Left colon (tissue), 2 donors: Measurements from ENCODE around the gene SETD2. TPM values are rescaled to one million over a fixed set of nuclear protein-coding genes. Genes with fewer than 3 reads are reported as not detected.

Experiments
- ATAC-seq: fragments of 200-7000 bp; cut with Tn5 transposase; one replicate; pipeline ENCODE4 v1.9.1; 2020; ENCODE audit warnings: mild to moderate bottlenecking, moderate library complexity
- DNase-seq, 2 donors: peaks; one replicate each; pipeline ENCODE4 v3.0.0-alpha.2; 2020
- intact Hi-C, 2 donors: fragments of 100-400 bp; cut with DNase I in 1 of 2; cut with micrococcal nuclease in 1 of 2; formaldehyde crosslinking; loops; one replicate each; pipeline versions ENCODE4 v1.11.2 to v1.14.0; 2022; cut with DNase I, micrococcal nuclease
- total RNA-seq, 2 donors: library from RNA; stranded (reverse); fragmentation: NEBNext Ultra II Directional; extraction: Animal tissue kit (Norgen Biotek cat#: 25700); gene quantifications; one replicate each; pipeline ENCODE4 v1.2.1, GENCODE V29; 2021
- donor health status: DM: no; HTN: no; CAD: no.
- donor health status: DM: yes; HTN: yes; CAD: no.

SETD2 gene
- total RNA-seq, 2 donors from 2014 or later = 45.3 to 49.1 TPM

DNA sequence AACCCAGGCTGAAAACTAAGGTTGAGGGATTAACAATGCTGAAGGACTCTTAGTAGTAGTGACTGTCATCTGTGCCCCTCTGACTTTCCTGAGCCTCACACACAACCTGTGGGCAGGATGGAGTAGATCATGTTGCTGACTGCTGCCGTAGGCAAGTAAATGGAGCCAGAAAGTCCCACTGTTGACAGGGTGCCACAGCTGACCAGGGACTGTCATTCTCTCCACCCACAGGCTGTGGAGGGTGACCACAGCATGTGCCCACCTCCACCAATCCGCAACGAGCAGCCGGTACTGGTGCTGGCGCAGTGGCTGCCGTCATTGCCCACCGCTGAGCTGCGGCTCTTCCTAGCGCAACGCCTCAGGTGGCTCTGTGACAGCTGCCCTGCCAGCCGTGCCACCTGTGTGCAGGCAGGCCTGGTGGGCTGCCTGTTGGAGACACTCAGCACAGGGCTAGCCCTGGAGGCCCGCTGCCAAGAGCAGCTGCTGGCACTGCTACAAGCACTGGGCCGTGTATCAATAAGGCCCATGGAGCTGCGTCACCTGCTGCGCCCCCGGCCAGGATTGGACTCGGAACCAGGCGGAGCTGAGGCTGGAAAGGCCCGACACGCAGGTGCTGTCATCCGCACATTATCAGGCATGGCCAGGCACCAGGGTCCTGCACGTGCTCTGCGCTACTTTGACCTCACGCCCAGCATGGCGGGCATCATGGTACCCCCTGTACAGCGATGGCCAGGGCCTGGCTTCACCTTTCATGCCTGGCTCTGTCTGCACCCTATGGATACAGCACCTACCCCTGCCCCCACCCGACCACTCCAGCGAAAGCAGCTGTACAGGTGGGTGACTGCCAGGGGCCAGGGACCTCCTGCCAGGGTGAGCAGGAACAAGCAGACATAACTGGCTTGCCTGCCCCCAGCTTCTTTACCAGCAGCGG is 168.8 kb downstream of the SETD2 start:
- intact Hi-C loops = loop anchor here in 1 of 2 donors (5.0 kb wide), 1 partner anchor 73 kb away; no protein-coding TSS in a partner anchor
- ATAC-seq = no peak
- no peak for DNase-seq

DNA sequence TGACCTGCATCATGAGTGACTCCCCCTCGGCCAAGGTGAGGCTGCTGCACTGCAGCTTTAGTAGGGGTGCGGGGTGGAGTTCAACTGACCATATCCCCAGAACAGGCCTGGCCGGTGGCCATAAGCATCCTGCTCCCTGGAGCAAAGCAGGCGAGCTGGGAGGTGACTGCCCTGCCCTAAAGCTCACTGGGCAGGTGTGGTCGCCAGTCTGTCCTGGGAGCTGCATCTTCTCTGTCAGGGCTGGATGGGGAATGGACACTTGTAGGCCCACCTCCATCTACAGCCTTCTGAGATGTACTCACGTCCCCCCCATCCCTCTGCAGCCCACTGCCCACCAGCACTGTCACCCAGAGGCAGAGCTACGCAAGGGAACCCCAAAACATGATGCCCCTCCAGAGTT is 169.9 kb downstream of the SETD2 start:
- ATAC-seq = no peak
- intact Hi-C loops = loop anchor here in 1 of 2 donors (5.0 kb wide), 1 partner anchor 72 kb away; no protein-coding TSS in a partner anchor
- no peak for DNase-seq

- no peak for ATAC-seq
Observed at GRCh38 chr3:46993292-46993691, 170.6 kb downstream of the SETD2 start.

GRCh38 chr3:46992231-46992630 is 171.7 kb downstream of the SETD2 start:
- ATAC-seq = no peak
- no peak for DNase-seq
- intact Hi-C loops = loop anchor here in 1 of 2 donors (5.0 kb wide), 1 partner anchor 70 kb away; no protein-coding TSS in a partner anchor

More at GRCh38 chr3:46993292-46993691, 170.6 kb downstream of the SETD2 start:
- intact Hi-C loops = loop anchor here in 1 of 2 donors (5.0 kb wide), 1 partner anchor 71 kb away; no protein-coding TSS in a partner anchor
- DNase-seq = no peak

- ATAC-seq = no peak
- intact Hi-C loops = loop anchor here in 1 of 2 donors (5.0 kb wide), 1 partner anchor 69 kb away; no protein-coding TSS in a partner anchor
- no peak for DNase-seq
Observed at GRCh38 chr3:46991406-46992165, 172.3 kb downstream of the SETD2 start.

GRCh38 chr3:46990573-46991374 is 173.1 kb downstream of the SETD2 start:
- intact Hi-C loops = loop anchor here in 1 of 2 donors (5.0 kb wide), 1 partner anchor 68 kb away; no protein-coding TSS in a partner anchor
- peak in 1 of 2 donors; percentile 53 for DNase-seq
- no peak for ATAC-seq

- intact Hi-C loops = no loop called here
- DNase-seq = no peak
- ATAC-seq = no peak
Observed at GRCh38 chr3:46989146-46989810, 174.6 kb downstream of the SETD2 start.

DNA sequence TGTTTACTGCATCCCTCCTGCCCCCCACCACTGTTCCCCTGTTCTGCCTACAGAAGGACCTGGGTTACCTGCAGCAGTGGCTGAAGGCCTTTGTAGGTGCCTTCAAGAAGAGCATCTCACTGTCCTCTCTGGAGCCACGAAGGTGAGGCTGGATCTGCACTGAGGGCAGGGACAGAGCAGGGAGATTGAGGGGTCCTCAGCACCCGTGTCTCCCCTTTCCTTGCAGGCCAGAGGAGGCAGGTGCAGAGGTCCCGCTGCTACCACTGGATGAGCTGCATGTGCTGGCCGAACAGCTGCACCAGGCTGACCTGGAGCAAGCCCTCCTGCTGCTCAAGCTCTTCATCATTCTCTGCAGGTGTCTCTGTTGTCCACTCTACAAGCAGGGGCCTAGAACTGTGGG is 175.3 kb downstream of the SETD2 start:
- ATAC-seq = no peak
- DNase-seq = no peak
- intact Hi-C loops = no loop called here

DNA sequence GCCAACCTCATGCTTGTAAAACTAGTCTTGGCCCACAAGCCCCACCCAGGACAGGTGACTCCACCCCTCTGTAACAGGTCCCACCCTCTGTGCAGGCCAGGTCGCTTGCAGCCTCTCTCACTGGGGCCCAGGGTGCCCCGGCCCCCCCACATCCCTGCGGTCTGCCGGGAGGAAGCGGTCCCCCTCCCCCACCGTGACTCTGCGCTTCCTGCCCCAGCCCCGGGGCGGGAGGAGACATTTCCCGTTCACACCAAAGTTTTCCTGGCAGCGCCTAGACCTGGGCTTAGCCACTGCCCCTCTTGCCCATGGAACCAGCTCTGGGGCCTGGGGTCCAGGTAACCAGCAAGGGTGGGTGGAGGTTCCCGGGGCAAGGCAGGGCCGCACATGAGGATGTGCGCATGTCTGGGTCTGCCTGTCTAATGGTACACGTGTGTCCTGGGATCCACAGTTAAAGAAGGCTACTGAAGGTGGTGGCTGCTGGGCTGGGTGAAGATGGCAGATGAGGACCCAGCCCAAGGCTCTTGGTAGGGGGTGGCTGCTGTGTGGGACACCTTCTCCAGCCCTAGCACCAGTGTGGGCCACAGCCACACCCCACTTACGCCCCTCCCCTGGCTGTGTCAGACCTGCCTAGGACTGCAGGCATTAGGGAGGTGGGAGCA is 176.0 kb downstream of the SETD2 start:
- ATAC-seq = peak; percentile 84
- peak; percentile 83 to 89 for DNase-seq
- intact Hi-C loops = no loop called here

GRCh38 chr3:46987319-46987742 is 176.6 kb downstream of the SETD2 start:
- intact Hi-C loops = no loop called here
- DNase-seq = no peak
- peak; percentile 12 for ATAC-seq

DNA sequence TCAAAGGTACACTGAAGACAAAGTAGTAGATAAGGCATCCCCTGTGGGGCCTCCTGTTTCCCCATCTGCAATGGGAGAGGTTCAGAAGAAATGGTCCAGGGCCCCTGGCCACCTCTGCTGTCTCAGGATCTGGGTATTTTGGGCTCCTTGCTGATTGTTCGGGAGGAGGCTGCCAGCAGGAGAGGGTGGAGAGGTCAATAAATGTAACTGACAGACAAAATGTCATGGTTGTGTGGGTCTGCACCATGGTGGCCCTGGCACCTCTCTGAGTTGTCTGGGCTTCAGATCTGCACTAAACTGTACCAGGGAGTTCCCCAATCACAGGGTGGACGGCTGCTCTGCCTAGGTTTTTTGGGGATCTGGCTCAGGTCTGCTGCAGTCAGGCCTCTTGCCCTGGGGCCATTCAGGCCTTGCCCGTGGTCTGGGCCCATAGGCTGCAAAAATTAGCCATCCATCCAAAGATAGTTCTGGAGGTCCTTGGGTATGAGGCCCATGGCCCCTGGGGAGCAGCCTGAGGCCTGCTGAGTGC is 177.1 kb downstream of the SETD2 start:
- no peak for DNase-seq
- ATAC-seq = no peak
- intact Hi-C loops = no loop called here

- DNase-seq = peak in 1 of 2 donors; percentile 62
- intact Hi-C loops = no loop called here
- peak; percentile 18 for ATAC-seq
Observed at GRCh38 chr3:46986055-46986730, 177.7 kb downstream of the SETD2 start.

DNA sequence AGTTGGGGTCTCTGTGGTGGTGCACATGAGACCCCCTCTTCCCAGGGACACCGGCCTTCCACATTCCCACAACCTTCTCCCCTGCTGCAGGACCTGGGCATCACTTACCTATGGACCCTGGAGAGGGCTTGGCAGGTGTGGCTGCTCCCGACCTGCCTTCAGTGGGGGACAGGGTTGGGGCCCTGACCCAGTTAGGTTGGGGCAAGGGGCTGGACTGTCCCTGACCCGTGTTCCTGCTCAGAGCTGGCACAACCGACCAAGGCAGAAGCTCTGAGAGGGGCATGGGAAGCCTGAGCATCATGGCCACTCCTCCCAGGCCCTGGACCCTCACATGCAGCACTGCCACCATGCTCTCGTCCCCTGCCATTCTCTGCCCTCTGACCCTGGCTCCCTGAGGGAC is 178.3 kb downstream of the SETD2 start:
- DNase-seq (no peak), ATAC-seq (no peak)
- intact Hi-C loops = no loop called here

- DNase-seq (no peak), ATAC-seq (no peak)
- intact Hi-C loops = no loop called here
Observed at GRCh38 chr3:46984591-46985459, 179.1 kb downstream of the SETD2 start.

DNA sequence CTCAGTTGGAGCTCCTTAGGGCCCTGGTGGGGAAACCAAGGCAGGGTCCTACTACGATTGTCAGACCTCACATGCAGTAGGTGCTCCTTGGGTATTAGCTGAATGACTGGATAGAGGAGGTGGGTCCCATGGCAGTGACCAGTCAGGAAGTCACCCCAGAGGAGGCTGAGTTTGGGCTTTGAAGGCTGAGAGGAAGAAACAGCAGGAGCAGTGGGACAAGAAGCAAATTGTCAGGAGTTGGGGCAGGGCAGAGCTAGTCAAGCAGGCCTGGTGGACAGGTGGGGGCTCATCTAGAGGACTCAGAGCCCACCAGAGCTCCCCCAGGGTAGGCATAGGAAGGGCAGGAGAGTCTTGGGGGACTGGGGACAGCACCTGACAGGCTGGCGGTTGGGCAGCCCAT is 181.4 kb downstream of the SETD2 start:
- intact Hi-C loops = no loop called here
- DNase-seq (no peak), ATAC-seq (no peak)

GRCh38 chr3:46981932-46982471 is 181.9 kb downstream of the SETD2 start:
- ATAC-seq = peak; percentile 35
- intact Hi-C loops = no loop called here
- DNase-seq = peak; percentile 65 to 73
